WERI-Rb-1 (cell line): ENCODE results near the gene FOXJ2.
"Not testable (repeated sequence)": the region's sequence is repeated elsewhere in the genome, so short reads cannot be mapped to it uniquely, and the experiment has no call there.

Experiments
- DNase-seq: peaks from one replicate; pipeline ENCODE4 v3.0.0-alpha.2; 2020
- H3K27ac ChIP-seq: fragments of 250-450 bp; sonication (Bioruptor Pico); 2 replicates; pipeline ENCODE4 v1.5.1; 2020; ENCODE audit warnings: mild to moderate bottlenecking, moderate library complexity
- H3K27me3 ChIP-seq: fragments of 250-450 bp; sonication (Bioruptor Pico); 2 replicates; pipeline ENCODE4 v1.5.1; 2021; ENCODE audit warnings: mild to moderate bottlenecking, low read depth, moderate library complexity; ENCODE audit not compliant: insufficient read depth, severe bottlenecking
- H3K36me3 ChIP-seq: fragments of 250-450 bp; sonication (Bioruptor Pico); 2 replicates; pipeline ENCODE4 v1.5.1; 2020; ENCODE audit warnings: mild to moderate bottlenecking, moderate library complexity
- H3K4me3 ChIP-seq: 2 replicates; pipeline ENCODE4 v1.5.1; 2011; ENCODE audit warnings: low read depth, mild to moderate bottlenecking, control low read depth, low read length
- H3K9me3 ChIP-seq: fragments of 250-450 bp; sonication (Bioruptor Pico); 2 replicates; pipeline ENCODE4 v1.5.1; 2021; ENCODE audit warnings: mild to moderate bottlenecking, moderate library complexity; ENCODE audit not compliant: severe bottlenecking
- TF ChIP-seq, protein P1 (sequence below): IDR thresholded peaks from 2 replicates; pipeline ENCODE4 v1.5.1; 2011; ENCODE audit warnings: low read depth, mild to moderate bottlenecking, control low read depth, inconsistent platforms, low read length

FOXJ2 gene

DNA sequence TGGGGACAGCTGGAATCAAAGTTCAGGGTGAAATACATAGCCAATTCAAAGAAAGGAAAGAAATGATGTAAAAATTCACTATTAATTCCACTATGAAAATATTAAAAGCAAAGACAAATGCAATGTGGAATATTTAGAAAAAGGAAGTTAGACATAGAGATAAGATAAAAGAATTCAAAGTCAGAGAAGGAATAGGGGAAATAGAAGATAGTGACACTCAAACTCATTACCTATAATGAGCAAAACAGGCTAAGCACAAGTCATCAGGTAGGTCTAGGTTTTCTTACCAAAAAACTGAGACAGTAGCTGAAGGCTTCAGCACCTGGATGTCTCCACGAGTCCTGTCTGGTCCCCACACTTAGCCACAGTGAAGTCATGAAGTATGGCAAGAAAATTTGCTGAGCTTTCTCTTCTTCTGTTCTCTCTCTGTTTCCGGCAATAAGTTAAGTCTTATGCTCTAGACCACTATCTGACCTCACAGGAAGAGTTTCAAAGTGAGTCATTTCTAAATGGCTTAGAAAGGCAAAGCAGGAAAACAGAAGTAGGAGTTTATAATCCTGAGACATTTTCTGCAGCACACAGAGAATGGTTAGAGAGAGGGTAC lies 33.6 kb downstream of the FOXJ2 start, which contains the start of gene C3AR1:
C3AR1 (minus strand) TSS at position 369 of the 604 bp plus-strand sequence. CDS start 6,174 bp downstream, outside the sequence.
- no peak within 1 kb of the TSS for H3K4me3 ChIP-seq
- no peaks in the 10 kb centered on the region for H3K9me3 ChIP-seq
- no peaks in the 10 kb centered on the region for H3K36me3 ChIP-seq
- no peak for DNase-seq
- no peaks in the 10 kb centered on the region for H3K27me3 ChIP-seq
- H3K27ac ChIP-seq, result no peak within 1 kb of the TSS
- TF ChIP-seq, protein P1, sequence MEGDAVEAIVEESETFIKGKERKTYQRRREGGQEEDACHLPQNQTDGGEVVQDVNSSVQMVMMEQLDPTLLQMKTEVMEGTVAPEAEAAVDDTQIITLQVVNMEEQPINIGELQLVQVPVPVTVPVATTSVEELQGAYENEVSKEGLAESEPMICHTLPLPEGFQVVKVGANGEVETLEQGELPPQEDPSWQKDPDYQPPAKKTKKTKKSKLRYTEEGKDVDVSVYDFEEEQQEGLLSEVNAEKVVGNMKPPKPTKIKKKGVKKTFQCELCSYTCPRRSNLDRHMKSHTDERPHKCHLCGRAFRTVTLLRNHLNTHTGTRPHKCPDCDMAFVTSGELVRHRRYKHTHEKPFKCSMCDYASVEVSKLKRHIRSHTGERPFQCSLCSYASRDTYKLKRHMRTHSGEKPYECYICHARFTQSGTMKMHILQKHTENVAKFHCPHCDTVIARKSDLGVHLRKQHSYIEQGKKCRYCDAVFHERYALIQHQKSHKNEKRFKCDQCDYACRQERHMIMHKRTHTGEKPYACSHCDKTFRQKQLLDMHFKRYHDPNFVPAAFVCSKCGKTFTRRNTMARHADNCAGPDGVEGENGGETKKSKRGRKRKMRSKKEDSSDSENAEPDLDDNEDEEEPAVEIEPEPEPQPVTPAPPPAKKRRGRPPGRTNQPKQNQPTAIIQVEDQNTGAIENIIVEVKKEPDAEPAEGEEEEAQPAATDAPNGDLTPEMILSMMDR, result no peak

DNA sequence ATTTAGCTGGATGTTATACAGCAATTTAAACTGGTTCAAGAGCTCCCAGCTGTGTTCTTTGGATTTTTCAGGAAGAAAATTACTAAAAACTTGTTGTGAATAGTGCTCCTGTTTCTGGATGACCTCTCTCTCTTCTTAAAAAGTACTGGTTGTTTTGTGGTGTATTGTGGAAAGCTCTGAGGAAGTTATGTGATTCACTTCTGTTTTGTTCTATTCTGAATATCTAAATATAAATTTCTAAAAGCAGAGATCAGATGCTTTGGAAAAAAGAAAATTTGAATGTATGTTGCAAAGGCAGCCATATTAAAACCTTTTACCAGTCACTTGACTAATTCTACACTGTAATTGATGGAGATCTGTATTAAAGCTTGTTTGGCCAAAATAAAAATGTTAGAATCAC lies 37.1 kb downstream of the FOXJ2 start:
- H3K36me3 ChIP-seq, result no peaks in the 10 kb centered on the region
- TF ChIP-seq, protein P1, result no peak
- no peaks in the 10 kb centered on the region for H3K9me3 ChIP-seq
- DNase-seq, result no peak
- H3K27ac ChIP-seq, result no peak overlapping the region
- H3K27me3 ChIP-seq, result no peaks in the 10 kb centered on the region
- no peak overlapping the region for H3K4me3 ChIP-seq

DNA sequence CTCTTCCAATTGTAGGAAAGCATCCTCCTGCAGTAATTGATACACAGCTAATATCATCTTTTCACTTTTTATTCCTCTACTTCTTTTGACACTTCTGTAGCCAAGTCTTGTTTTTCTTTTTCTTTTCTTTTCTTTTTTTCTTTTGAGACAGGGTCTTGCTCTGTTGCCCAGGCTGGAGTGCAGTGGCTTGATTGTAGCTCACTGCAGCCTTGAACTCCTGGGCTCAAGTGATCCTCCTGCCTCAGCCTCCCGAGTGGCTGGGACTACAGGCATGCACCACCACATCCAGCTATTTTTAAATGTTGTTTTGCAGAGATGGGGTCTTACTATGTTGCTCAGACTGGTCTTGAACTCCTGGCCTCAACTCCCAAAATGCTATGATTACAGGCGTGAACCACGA lies 39.3 kb downstream of the FOXJ2 start:
- not testable (repeated sequence) for H3K4me3 ChIP-seq, H3K36me3 ChIP-seq, H3K27ac ChIP-seq, DNase-seq, H3K9me3 ChIP-seq, H3K27me3 ChIP-seq

DNA sequence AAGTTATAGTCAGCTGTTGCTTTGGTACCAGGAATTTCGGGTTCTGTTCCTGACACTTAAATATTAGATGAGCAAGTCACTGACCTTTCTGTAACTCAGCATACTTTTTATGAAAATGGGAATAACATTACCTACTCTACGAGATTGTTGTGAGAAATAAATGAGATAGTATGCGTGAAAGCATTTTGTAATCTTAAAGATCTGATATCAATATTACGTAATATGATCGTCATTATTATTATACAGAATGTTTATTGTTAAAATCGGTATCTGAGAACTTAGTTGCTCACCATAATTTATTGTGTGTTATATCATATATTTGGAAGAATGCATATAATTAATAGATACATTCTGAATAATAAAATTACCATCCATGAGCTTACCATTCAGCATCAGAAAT lies 43.4 kb downstream of the FOXJ2 start:
- DNase-seq, result no peak
- no peak overlapping the region for H3K4me3 ChIP-seq
- H3K36me3 ChIP-seq, result no peaks in the 10 kb centered on the region

DNA sequence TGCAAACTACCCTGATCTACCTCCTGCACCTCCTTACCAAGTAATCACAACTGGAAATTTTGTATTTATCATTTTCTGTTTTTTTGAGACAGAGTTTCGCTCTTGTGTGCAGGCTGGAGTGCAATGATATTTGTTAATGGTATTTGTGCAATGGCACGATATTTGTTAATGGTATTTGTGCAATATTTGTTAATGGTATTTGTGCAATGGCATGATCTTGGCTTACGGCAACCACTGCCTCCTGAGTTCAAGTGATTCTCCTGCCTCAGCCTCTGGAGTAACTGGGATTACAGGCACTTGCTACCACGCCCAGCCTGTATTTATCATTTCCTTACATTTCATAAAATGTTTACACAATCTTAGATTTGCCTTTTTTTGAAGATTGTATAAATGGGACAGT lies 43.9 kb downstream of the FOXJ2 start:
- Histone ChIP-seq H3K27ac (no peak overlapping the region), H3K27me3 (no peaks in the 10 kb centered on the region), H3K4me3 (no peak overlapping the region), H3K9me3 (no peaks in the 10 kb centered on the region), H3K36me3 (no peaks in the 10 kb centered on the region)
- DNase-seq, result no peak
- TF ChIP-seq, protein P1, result no peak

More for the DNA sequence above, 43.4 kb downstream of the FOXJ2 start:
- Histone ChIP-seq H3K27me3 (no peaks in the 10 kb centered on the region), H3K27ac (no peak overlapping the region), H3K9me3 (no peaks in the 10 kb centered on the region)
- TF ChIP-seq, protein P1, result no peak

DNA sequence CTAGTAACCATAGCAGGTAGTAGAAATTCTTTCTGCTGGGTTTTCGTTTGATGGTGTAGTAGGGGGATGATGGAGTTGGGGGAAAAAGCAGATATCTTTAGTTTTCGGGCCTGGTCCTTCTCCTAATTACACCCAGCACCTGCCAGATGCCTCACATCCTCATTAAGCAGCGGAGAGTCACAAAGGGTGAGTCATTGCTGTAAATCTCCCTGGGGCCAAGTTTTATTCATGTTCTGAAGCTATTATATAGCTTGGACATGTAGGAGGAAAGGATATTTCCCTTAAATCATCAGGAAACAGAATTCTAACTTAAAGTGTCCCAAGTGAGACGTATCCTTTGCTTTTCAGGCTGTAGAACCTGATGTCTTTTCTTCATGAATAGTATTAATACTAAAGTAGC lies 44.7 kb downstream of the FOXJ2 start:
- H3K9me3 ChIP-seq, result no peaks in the 10 kb centered on the region
- no peak overlapping the region for H3K27ac ChIP-seq
- no peak overlapping the region for H3K4me3 ChIP-seq
- TF ChIP-seq, protein P1, result no peak
- H3K36me3 ChIP-seq, result no peaks in the 10 kb centered on the region
- H3K27me3 ChIP-seq, result no peaks in the 10 kb centered on the region
- DNase-seq, result no peak
